Stomach (tissue), 9 donors: ENCODE data around the gene OLFM4. TPM values are rescaled to one million over a fixed set of nuclear protein-coding genes. Genes with fewer than 3 reads are reported as not detected.

Source experiments
- DNase-seq, 2 donors: peaks; one replicate each; pipeline versions ENCODE4 v3.0.0 to v3.0.0-alpha.2; 2013 to 2019
- H3K27ac ChIP-seq, 5 donors: fragments of 200-600 bp in 4 of 5; sonication (generic) in 4 of 5; one replicate each; pipeline ENCODE4 v1.5.1; 2013 to 2019; ENCODE audit warnings: mild to moderate bottlenecking in 1 of 5, moderate library complexity in 1 of 5
- H3K27me3 ChIP-seq, 3 donors: fragments of 200-600 bp; sonication (generic); one replicate each; pipeline ENCODE4 v1.5.1; 2017 to 2019; ENCODE audit warnings: mixed run types in 1 of 3
- H3K36me3 ChIP-seq, 4 donors: fragments of 200-600 bp; sonication (generic); 1 replicate in 3 of 4; 2 replicates in 1 of 4; pipeline ENCODE4 v1.5.1; 2016 to 2019
- H3K4me1 ChIP-seq, 4 donors: fragments of 200-600 bp; sonication (generic); one replicate each; pipeline ENCODE4 v1.5.1; 2016 to 2019
- H3K4me3 ChIP-seq, 4 donors: fragments of 200-600 bp; sonication (generic) in 3 of 4; one replicate each; pipeline ENCODE4 v1.5.1; 2016 to 2019; ENCODE audit warnings: mild to moderate bottlenecking in 1 of 4
- H3K9me3 ChIP-seq, 4 donors: fragments of 200-600 bp; sonication (generic); one replicate each; pipeline ENCODE4 v1.5.1; 2016 to 2019
- CTCF ChIP-seq, 7 experiments: fragments of 450-650 bp in 4 of 7; fragments of 200-600 bp in 3 of 7; sonication (generic) in 3 of 7; IDR thresholded peaks; one replicate each; pipeline ENCODE4 v1.5.1; 2016 to 2019; ENCODE audit warnings: antibody characterized with exemption in 7 of 7, control low read depth in 2 of 7, mild to moderate bottlenecking in 1 of 7
- EP300 ChIP-seq: sonication (generic); formaldehyde crosslinking; IDR thresholded peaks from one replicate; pipeline ENCODE4 v1.6.1; 2017; ENCODE audit warnings: antibody characterized with exemption
- POLR2A ChIP-seq, 4 donors: fragments of 450-650 bp; IDR thresholded peaks; one replicate each; pipeline ENCODE4 v1.6.1; 2016; ENCODE audit warnings: antibody characterized with exemption in 4 of 4, control low read depth in 2 of 4, mild to moderate bottlenecking in 1 of 4, moderate library complexity in 1 of 4
- POLR2AphosphoS5 ChIP-seq, 3 donors: sonication (generic); formaldehyde crosslinking; IDR thresholded peaks; one replicate each; pipeline ENCODE4 v1.6.1; 2016; ENCODE audit warnings: antibody characterized with exemption in 3 of 3
- WGBS, 5 donors: extraction: QIAGEN DNeasy Blood & Tissue Kit in 3 of 5; methylation state at CpG; one replicate each; pipeline versions ENCODE4 v1.1.5 to v1.1.7; 2013 to 2018; 5-methylcytosine and 5-hydroxymethylcytosine counted together
- intact Hi-C: fragments of 100-400 bp; cut with DNase I; formaldehyde crosslinking; loops from one replicate; pipeline ENCODE4 v1.15.1; 2023; ENCODE audit warnings: low total_unique reads
- polyA plus RNA-seq, 3 donors: library from polyadenylated mRNA; stranded (reverse); fragments of 200-250 nt; gene quantifications; one replicate each; pipeline ENCODE4 v1.2.3, GENCODE V29; 2013
- total RNA-seq, 5 donors: library from RNA; depleted of rRNA; stranded (reverse); fragments of >200 nt; gene quantifications; one replicate each; pipeline versions ENCODE4 v1.1.0 to v1.2.3, GENCODE V29; 2014 to 2016
- donor health status: healthy with polysubstance abuse.
- donor health status: Bipolar disorder and iron deficiency.
- donor health status: healthy.

OLFM4 gene
- total and polyA plus RNA-seq, 8 donors: 0.92 to 167 (median 34.8) TPM; not detected in 1

GRCh38 chr13:53088871-53089270 is 60.3 kb downstream of the OLFM4 start:
- TF ChIP-seq EP300: no peak
- no peak for TF ChIP-seq POLR2AphosphoS5 (IDR thresholded peaks at IDR 0.05)
- TF ChIP-seq POLR2A (IDR thresholded peaks at IDR 0.05): no peak
- no peak for TF ChIP-seq CTCF (IDR thresholded peaks at IDR 0.05)
- no peak for DNase-seq
- Histone ChIP-seq H3K9me3 (peaks cover 0 to 4% (median 0%) of the 10 kb centered on the region in 4 donors), H3K4me1 (no peaks in the 10 kb centered on the region), H3K27ac (no peak overlapping the region), H3K4me3 (no peak overlapping the region), H3K27me3 (no peaks in the 10 kb centered on the region), H3K36me3 (no peaks in the 10 kb centered on the region)
- 59 to 91% (median 75%) methylated on average over 3 of the region's 3 CpGs for WGBS, 5 donors
- intact Hi-C loops: no loop called here

GRCh38 chr13:53089951-53090350 is 61.3 kb downstream of the OLFM4 start:
- H3K9me3 ChIP-seq: no peaks in the 10 kb centered on the region
- no peaks in the 10 kb centered on the region for H3K4me1 ChIP-seq
- TF ChIP-seq EP300 (no peak), POLR2A (IDR thresholded peaks at IDR 0.05) (no peak)
- intact Hi-C loops: no loop called here
- WGBS, 5 donors: 40 to 66% (median 63%) methylated on average over 1 of the region's 1 CpG
- no peaks in the 10 kb centered on the region for H3K36me3 ChIP-seq
- H3K27ac ChIP-seq: no peak overlapping the region
- no peaks in the 10 kb centered on the region for H3K27me3 ChIP-seq
- no peak for DNase-seq
- no peak overlapping the region for H3K4me3 ChIP-seq

GRCh38 chr13:53090461-53090860 is 61.8 kb downstream of the OLFM4 start:
- 46 to 71% (median 63%) methylated on average over 3 of the region's 3 CpGs for WGBS, 5 donors
- intact Hi-C loops: no loop called here
- no peak overlapping the region for H3K27ac ChIP-seq
- peak in 1 of 2 donors; percentile 23 for DNase-seq
- no peaks in the 10 kb centered on the region for H3K4me1 ChIP-seq
- H3K36me3 ChIP-seq: no peaks in the 10 kb centered on the region
- TF ChIP-seq CTCF (IDR thresholded peaks at IDR 0.05) (no peak), POLR2AphosphoS5 (IDR thresholded peaks at IDR 0.05) (no peak)
- no peak overlapping the region for H3K4me3 ChIP-seq
- H3K27me3 ChIP-seq: no peaks in the 10 kb centered on the region
- no peaks in the 10 kb centered on the region for H3K9me3 ChIP-seq

GRCh38 chr13:53092931-53093330 is 64.3 kb downstream of the OLFM4 start:
- Histone ChIP-seq H3K36me3 (no peaks in the 10 kb centered on the region), H3K27ac (no peak overlapping the region), H3K27me3 (no peaks in the 10 kb centered on the region), H3K4me1 (no peaks in the 10 kb centered on the region), H3K4me3 (no peak overlapping the region), H3K9me3 (no peaks in the 10 kb centered on the region)
- WGBS, 5 donors: 60 to 83% (median 73%) methylated on average over 2 of the region's 2 CpGs
- TF ChIP-seq POLR2AphosphoS5 (IDR thresholded peaks at IDR 0.05): no peak
- TF ChIP-seq EP300: no peak
- TF ChIP-seq CTCF (IDR thresholded peaks at IDR 0.05): no peak
- no peak for TF ChIP-seq POLR2A (IDR thresholded peaks at IDR 0.05)
- intact Hi-C loops: no loop called here
- no peak for DNase-seq

- Histone ChIP-seq H3K27ac (no peak overlapping the region), H3K36me3 (no peaks in the 10 kb centered on the region), H3K9me3 (no peaks in the 10 kb centered on the region), H3K27me3 (no peaks in the 10 kb centered on the region), H3K4me1 (no peaks in the 10 kb centered on the region), H3K4me3 (no peak overlapping the region)
- no peak for TF ChIP-seq CTCF (IDR thresholded peaks at IDR 0.05)
- no peak for TF ChIP-seq POLR2AphosphoS5 (IDR thresholded peaks at IDR 0.05)
- TF ChIP-seq EP300: no peak
- no peak for TF ChIP-seq POLR2A (IDR thresholded peaks at IDR 0.05)
- intact Hi-C loops: no loop called here
- peak in 1 of 2 donors; percentile 56 for DNase-seq
Observed at GRCh38 chr13:53098455-53098854, 69.8 kb downstream of the OLFM4 start.
